AG04449 (cell line): ENCODE results near the gene NEMP2.

Source experiments
- CTCF ChIA-PET: fragments of 350-600 bp; formaldehyde crosslinking; extraction: SDS; loops from one replicate; lab custom pipeline; 2021; ENCODE audit warnings: antibody characterized with exemption; lab: Yijun Ruan, JAX
- POLR2A ChIA-PET: fragments of 400-600, 350-600 bp; formaldehyde crosslinking; extraction: SDS; loops from one replicate; lab custom pipeline; 2020; ENCODE audit warnings: antibody characterized with exemption, inconsistent platforms; lab: Yijun Ruan, JAX
- DNase-seq: peaks from one replicate; pipeline ENCODE4 v3.0.0-alpha.2; 2010; ENCODE audit warnings: low read depth, low spot score
- H3K4me3 ChIP-seq: 2 replicates; pipeline ENCODE4 v1.5.1; 2011; ENCODE audit warnings: low read depth, mild to moderate bottlenecking, control low read depth, low read length
- CTCF ChIP-seq: IDR thresholded peaks from one replicate; pipeline ENCODE4 v1.5.1; 2011; ENCODE audit warnings: mild to moderate bottlenecking, moderate library complexity, low read length, control low read depth, inconsistent platforms; ENCODE audit not compliant: insufficient read depth; ENCODE audit errors: missing control alignments

The NEMP2 gene

GRCh38 chr2:190571686-190572085, 37.2 kb upstream of the NEMP2 start:
- H3K4me3 ChIP-seq = no peak overlapping the region
- ChIA-PET CTCF (interaction anchor here (1.4 kb wide), 1 partner anchor 10 kb away, joined by 3 read pairs; no protein-coding TSS in a partner anchor), POLR2A (no interaction called here)
- no peak for DNase-seq
- TF ChIP-seq CTCF = no peak

GRCh38 chr2:190570871-190571270, 36.3 kb upstream of the NEMP2 start:
- ChIA-PET CTCF (interaction anchor here (1.4 kb wide), 1 partner anchor 9 kb away, joined by 3 read pairs; no protein-coding TSS in a partner anchor), POLR2A (no interaction called here)
- DNase-seq = no peak
- no peak overlapping the region for H3K4me3 ChIP-seq
- no peak for TF ChIP-seq CTCF

- CTCF ChIA-PET = no interaction called here
- H3K4me3 ChIP-seq = no peak overlapping the region
- DNase-seq = no peak
- POLR2A ChIA-PET = no interaction called here
- TF ChIP-seq CTCF = no peak
These were observed 35.7 kb upstream of the NEMP2 start for GRCh38 chr2:190569994-190570755.

GRCh38 chr2:190564838-190565237, 30.3 kb upstream of the NEMP2 start:
- DNase-seq = no peak
- TF ChIP-seq CTCF = no peak
- CTCF ChIA-PET = no interaction called here
- POLR2A ChIA-PET = no interaction called here
- no peak overlapping the region for H3K4me3 ChIP-seq

GRCh38 chr2:190563646-190564045, 29.1 kb upstream of the NEMP2 start:
- POLR2A ChIA-PET = no interaction called here
- TF ChIP-seq CTCF = no peak
- no peak for DNase-seq
- H3K4me3 ChIP-seq = no peak overlapping the region
- CTCF ChIA-PET = no interaction called here

GRCh38 chr2:190563109-190563508, 28.6 kb upstream of the NEMP2 start:
- no peak for DNase-seq
- no peak for TF ChIP-seq CTCF
- H3K4me3 ChIP-seq = no peak overlapping the region
- CTCF ChIA-PET = no interaction called here
- POLR2A ChIA-PET = no interaction called here
